ENCODE results near the gene ZC3H7B.
A peak's percentile ranks its signal among the peaks of the same experiment; 100 is the strongest.

The ZC3H7B gene

DNA sequence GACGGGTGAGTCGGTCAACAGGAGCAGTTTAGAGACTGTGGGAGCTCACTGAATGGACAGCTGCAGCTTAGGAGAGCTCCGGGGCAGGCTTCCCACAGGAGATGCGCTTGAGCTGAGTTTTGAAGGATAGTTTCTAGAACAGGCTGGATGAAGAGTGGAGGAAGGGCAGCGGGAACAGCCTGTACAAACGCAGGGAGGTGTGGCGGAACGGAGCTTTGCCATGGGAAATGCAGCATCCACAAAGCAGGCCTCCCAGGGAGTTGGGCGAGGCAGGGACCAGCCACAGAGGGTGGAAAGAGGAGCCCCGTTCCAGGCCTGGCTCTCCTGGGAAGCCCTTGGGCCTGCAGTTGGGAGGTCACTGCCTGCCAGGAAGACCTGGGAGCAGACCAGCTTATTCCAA is 53.7 kb downstream of the ZC3H7B start:
- DNase-seq (ENCODE audit: low read depth): no peak

GRCh38 chr22:41355895-41356294 is 54.6 kb downstream of the ZC3H7B start:
- no peak for DNase-seq (ENCODE audit: low read depth)

DNA sequence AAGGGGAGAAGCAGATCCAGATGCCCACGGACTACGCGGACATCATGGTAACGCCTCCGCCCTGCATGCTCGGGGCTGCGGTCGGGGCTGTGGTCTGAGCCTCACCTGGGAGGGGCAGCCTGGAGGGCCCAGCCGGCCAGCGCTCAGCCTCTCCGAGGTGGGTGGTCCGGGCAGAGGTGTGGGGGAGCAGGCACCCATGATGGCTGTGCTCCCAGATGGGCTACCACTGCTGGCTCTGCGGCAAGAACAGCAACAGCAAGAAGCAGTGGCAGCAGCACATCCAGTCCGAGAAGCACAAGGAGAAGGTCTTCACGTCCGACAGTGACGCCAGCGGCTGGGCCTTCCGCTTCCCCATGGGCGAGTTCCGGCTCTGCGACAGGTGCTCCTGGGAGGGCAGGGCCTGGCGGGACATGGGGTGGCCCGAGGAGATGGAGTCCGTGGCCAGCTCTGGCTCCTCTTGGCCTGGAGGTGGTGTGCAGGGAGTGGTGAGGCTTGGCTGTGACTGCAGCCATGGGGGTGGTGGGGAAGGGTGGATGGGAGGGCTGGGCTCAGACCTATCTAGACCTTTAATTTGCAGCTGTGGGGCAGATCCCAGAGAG is 55.2 kb downstream of the ZC3H7B start:
- no peak for DNase-seq (ENCODE audit: low read depth)

- DNase-seq (ENCODE audit: low read depth): no peak
Measured at GRCh38 chr22:41357191-41357590, 55.9 kb downstream of the ZC3H7B start.

DNA sequence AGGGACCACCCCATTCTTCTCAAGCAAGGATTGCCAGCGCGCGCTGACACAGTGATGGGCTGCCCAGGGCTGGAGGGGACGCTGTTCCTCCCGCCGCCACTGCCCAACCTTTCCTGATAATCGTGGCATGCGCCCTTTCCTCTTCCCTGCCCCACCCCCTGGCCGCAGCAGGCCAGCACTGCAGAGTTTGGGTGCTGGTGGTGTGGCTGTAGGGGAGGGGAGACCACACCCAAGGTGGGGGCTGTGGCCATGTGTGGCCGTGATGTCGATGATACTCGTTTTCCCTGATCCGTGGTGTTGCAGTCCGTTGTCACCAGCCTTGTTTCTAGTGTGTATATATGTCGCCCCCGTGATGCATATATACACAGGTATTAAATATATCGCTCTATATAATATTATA is 57.6 kb downstream of the ZC3H7B start:
- no peak for DNase-seq (ENCODE audit: low read depth)

- no peak for DNase-seq (ENCODE audit: low read depth)
Measured at GRCh38 chr22:41359376-41359775, 58.1 kb downstream of the ZC3H7B start.

- DNase-seq (ENCODE audit: low read depth): no peak
Measured at GRCh38 chr22:41360126-41360525, 58.8 kb downstream of the ZC3H7B start.

GRCh38 chr22:41361716-41362310 is 60.5 kb downstream of the ZC3H7B start:
- no peak for DNase-seq (ENCODE audit: low read depth)

DNA sequence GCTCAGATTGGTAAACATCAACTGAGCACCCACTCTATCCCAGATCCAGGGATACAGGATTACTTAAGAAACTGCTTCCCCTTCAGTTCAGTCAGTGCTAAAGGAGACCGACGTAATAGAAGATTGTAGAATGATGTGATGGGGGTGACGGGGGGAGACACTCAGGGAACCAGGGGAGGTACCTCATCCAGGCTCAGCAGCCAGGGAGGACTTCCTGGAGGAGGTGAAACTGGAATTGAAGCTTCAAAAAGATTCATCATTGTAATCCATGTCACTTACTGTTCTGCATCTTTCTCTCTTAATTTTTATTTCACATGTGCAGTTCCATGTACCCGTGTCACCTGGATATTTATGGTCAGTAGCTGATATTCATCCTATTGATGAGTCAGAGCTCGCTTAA is 61.3 kb downstream of the ZC3H7B start:
- DNase-seq (ENCODE audit: low read depth): no peak

GRCh38 chr22:41364233-41364632 is 62.9 kb downstream of the ZC3H7B start:
- DNase-seq (ENCODE audit: low read depth): no peak

GRCh38 chr22:41364955-41365354 is 63.6 kb downstream of the ZC3H7B start:
- no peak for DNase-seq (ENCODE audit: low read depth)

DNA sequence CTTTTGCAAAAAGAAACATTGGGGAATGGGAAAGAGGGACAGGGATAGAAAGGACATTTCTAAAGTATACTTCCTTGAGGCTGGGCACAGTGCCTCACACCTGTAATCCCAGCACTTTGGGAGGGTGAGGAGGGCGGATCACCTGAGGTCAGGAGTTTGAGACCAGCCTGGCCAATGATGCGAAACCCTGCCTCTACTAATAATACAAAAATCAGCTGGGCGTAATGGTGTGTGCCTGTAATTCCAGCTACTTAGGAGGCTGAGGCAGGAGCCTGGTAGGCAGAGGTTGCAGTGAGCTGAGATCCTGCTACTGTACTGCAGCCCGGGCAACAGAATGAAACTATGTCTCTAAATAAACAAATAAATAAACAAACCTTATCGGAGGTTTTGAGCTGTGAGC is 64.1 kb downstream of the ZC3H7B start:
- no peak for DNase-seq (ENCODE audit: low read depth)

DNA sequence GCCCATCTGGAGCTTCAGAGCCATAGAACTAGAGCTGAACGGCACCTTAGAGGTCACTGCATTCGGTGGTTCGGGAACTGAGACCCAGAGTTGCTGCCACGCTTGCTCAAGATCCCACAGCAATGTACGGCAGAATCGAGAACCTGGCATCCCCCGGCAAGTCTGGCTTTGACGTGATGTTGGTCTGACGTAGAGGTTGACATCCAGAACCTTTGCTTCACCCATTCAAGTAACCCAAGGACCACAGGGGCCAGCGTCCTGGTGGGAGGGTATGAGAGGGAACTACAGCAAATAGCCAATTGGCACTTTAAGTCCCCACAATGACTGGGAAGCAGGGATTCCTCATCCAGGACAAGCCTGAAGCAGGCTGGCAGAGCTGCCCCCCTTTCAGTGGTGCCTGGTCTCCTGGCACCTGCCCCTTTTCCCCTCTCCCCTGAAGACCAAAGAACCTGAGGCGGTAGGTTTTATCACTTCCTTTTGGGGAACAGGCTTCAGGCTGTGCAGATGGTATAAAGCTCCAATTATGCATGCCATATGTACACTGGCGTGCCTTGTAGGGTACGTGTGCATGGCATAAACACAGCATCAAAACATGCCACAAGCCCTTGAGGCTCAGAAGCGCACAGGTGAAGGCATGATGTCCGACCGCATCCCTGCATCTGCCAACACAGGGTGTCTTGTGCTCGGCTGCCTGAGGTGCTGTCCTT is 65.2 kb downstream of the ZC3H7B start:
- DNase-seq (ENCODE audit: low read depth): no peak

- no peak for DNase-seq (ENCODE audit: low read depth)
Measured at GRCh38 chr22:41367039-41367679, 65.8 kb downstream of the ZC3H7B start.

GRCh38 chr22:41367680-41368542 is 66.6 kb downstream of the ZC3H7B start:
- DNase-seq (ENCODE audit: low read depth): no peak

DNA sequence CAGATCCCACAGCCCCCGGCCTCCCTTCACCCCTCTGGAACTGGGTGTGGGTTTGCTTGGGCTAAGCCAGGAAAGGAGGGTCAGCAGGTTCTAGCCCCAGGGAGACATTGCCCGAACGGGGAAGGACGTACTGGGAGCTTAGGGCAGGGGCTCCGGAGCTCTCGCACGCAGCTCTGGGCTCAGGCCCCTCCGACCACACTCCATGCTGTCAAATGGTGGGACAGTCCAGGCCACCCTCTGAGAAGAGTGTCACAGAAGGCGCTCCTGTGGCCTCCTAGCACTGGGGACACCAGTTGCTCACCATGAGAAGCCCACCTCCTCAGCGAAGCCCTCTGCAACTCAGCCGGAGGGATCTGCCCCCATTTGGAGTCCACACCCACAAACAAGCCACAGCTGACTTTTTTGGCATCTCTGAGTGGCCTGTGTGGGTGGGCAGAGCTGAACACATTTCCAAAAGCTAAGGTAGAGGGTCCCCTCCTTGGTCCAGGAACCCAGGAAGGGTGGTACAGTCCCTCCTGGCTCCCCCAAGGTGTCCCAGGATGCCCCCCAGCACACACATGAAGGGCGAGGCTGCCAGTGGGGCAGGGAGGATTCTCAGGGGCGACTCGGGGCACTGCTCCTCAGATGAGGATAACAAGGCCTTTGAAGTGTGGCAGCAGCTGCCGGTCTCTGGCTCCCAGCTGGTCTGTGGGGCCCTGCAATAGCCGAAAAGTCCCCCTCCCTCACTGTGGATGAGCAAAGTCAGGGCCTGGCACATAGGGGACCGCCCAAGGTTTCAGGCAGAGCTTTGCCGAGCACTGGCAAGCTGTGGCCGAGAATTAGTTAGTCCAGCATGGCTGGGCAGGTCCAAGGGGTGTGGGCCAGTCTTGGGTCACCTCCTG is 67.5 kb downstream of the ZC3H7B start:
- no peak for DNase-seq (ENCODE audit: low read depth)

DNA sequence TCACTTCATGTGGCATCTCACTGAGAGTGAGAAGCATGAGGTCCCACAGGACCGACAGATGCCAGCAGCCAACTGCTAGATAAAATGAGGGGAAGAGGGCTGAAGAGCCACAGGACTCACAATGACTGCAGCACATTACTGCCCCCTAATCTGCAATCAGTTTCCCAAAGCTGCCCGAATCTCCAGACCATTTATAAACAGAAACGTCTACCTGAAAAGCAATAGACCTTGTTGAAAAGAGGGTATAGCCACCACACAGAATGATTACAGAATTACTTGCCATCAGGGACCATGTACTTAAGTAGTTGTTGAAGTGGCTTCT is 68.1 kb downstream of the ZC3H7B start:
- DNase-seq (ENCODE audit: low read depth): no peak

DNA sequence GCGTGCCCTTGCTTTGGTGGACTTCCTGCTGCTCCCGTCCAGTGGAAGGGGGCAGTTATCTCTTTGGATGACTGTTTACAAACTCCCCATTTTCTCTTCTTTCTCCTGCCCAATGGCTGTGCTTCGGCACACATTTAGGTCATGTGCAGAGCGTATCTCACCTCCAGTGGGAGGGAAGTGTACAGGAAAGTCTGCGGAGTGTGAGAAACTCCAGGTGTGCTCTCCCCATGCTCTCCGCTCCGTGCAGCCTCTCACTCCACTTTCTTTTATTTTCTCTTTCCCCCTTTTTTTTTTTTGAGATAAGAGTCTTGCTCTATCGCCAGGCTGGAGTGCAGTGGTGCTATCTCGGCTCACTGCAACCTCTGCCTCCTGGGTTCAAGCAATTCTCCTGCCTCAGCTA is 68.5 kb downstream of the ZC3H7B start:
- no peak for DNase-seq (ENCODE audit: low read depth)

GRCh38 chr22:41377846-41378245 is 76.5 kb downstream of the ZC3H7B start:
- DNase-seq (ENCODE audit: low read depth): no peak

DNA sequence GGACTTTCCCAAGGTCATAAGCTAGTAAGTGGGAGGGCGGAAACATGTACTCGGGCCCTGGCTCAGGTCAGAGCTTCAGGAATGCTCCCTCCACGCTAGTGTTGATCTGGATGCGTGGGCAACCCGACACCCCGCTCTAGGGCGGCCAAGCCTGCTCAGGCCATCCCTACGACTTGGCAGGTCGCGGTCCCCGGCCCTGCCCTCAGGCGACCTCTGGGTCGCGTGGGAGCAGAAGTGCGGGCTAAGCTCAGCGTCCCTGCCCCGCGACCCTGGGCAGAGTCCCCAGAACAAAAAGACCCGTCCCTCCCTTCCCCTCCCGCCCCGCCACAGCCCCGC is 79.6 kb downstream of the ZC3H7B start:
- DNase-seq (ENCODE audit: low read depth): no peak

- peak; percentile 98 for DNase-seq (ENCODE audit: low read depth)
Measured at GRCh38 chr22:41381329-41382097, 80.2 kb downstream of the ZC3H7B start, which contains the start of gene TEF. Gene TEF (plus strand): TSS chr22:41381942. CDS start chr22:41382045, 103 bp downstream.

All from T-helper 22 cell (primary cell).